Measurements from ENCODE around the gene TESMIN. TPM values are rescaled to one million over a fixed set of nuclear protein-coding genes. Genes with fewer than 3 reads are reported as not detected.

Gene TESMIN
- total RNA-seq, 1 experiment from 2014 or later = 78.8 TPM

DNA sequence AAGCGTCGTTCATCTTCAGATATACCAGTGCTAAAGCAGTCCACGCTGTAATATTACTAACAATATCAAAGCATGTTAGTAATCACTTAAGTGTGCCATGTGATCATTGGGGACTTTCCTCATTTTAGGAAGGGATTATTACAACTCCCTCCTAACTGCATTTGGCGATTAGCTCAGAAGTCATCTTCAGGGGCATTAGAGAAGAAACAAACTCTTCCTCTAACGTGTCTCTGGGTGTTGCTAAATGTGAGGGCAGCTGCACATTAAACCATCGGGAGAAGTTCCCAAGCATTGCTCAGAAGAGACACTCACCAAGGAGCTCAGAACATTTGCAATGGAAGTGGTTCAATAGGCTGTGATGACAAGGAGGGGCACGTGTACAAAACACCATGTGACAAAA lies 17.2 kb downstream of the TESMIN start (continued):
- TF ChIP-seq, protein P1, sequence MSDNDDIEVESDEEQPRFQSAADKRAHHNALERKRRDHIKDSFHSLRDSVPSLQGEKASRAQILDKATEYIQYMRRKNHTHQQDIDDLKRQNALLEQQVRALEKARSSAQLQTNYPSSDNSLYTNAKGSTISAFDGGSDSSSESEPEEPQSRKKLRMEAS (CRISPR knock-in tag; IDR thresholded peaks at IDR 0.05) = no peak
- no peak for TF ChIP-seq OVOL2 (CRISPR knock-in tag; IDR thresholded peaks at IDR 0.05; ENCODE audit: borderline replicate concordance)

DNA sequence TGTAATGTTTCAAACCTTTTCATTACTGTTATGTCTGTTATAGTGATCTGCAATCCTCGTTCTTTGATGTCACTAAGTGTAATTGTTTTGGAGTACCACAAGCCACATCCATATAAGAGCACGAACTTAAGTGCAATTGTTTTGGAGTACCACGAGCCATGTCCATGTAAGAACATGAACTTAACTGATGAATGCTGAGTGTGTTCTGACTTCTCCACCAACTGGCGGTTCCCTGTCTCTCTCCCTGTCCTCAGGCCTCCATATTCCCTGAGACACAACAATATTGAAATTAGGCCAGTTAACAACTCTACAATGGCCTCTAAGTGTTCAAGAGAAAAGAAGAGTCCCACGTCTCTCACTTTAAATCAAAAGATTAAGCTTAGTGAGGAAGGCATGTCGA lies 23.5 kb downstream of the TESMIN start:
- Mint-ChIP-seq H3K4me1 (peaks cover 14% of the 10 kb centered on the region), H3K27ac (peak overlapping the region; percentile 5; the same call in 1 of the 2 replicates), H3K36me3 (peaks cover 16% of the 10 kb centered on the region), H3K9me3 (peaks cover 7% of the 10 kb centered on the region), H3K27me3 (ENCODE audit: low read depth) (no peaks in the 10 kb centered on the region), H3K4me3 (no peak overlapping the region)
- DNase-seq (ENCODE audit: low spot score) (no peak), ATAC-seq (no peak)
- ChIA-PET POLR2A (no interaction called here), CTCF (no interaction called here)
- TF ChIP-seq NR2C2 (CRISPR knock-in tag; IDR thresholded peaks at IDR 0.05) (no peak), NFYB (CRISPR knock-in tag; conservative IDR thresholded peaks at IDR 0.05; ENCODE audit: low read depth) (no peak)

DNA sequence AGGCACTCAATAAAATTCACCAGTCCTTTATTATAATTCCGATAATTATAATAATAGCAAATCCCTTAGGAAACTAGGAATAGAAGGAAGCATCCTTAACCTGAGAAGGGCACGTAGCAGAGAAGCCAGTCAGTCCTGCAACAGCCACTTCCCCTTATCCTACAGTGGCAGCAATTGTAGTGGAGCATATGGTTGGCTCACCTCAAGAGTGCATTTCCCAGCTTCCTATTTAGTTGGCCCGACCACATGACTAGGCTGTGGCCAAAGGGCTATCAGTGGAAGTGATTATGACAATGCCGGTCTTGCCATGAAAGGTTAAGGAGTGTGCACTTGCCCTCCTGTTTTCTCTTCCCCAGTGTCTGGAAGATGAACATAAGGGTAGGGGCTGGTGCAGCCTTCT lies 27.0 kb downstream of the TESMIN start:
- no peaks in the 10 kb centered on the region; the same call in 1 of the 2 replicates for H3K27me3 Mint-ChIP-seq (ENCODE audit: low read depth)
- peaks cover 7% of the 10 kb centered on the region for H3K4me1 Mint-ChIP-seq
- H3K27ac Mint-ChIP-seq = no peak overlapping the region
- DNase-seq (ENCODE audit: low spot score) (no peak), ATAC-seq (no peak)
- ChIA-PET CTCF (interaction anchor here (1.3 kb wide), 1 partner anchor 26 kb away, joined by 3 read pairs; no protein-coding TSS in a partner anchor), POLR2A (no interaction called here)
- no peak overlapping the region for H3K4me3 Mint-ChIP-seq
- peaks cover 25% of the 10 kb centered on the region for H3K36me3 Mint-ChIP-seq
- H3K9me3 Mint-ChIP-seq = peaks cover 23% of the 10 kb centered on the region
- TF ChIP-seq, protein P2, sequence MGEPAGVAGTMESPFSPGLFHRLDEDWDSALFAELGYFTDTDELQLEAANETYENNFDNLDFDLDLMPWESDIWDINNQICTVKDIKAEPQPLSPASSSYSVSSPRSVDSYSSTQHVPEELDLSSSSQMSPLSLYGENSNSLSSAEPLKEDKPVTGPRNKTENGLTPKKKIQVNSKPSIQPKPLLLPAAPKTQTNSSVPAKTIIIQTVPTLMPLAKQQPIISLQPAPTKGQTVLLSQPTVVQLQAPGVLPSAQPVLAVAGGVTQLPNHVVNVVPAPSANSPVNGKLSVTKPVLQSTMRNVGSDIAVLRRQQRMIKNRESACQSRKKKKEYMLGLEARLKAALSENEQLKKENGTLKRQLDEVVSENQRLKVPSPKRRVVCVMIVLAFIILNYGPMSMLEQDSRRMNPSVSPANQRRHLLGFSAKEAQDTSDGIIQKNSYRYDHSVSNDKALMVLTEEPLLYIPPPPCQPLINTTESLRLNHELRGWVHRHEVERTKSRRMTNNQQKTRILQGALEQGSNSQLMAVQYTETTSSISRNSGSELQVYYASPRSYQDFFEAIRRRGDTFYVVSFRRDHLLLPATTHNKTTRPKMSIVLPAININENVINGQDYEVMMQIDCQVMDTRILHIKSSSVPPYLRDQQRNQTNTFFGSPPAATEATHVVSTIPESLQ (CRISPR knock-in tag; IDR thresholded peaks at IDR 0.05) = no peak
- TF ChIP-seq, protein P3, sequence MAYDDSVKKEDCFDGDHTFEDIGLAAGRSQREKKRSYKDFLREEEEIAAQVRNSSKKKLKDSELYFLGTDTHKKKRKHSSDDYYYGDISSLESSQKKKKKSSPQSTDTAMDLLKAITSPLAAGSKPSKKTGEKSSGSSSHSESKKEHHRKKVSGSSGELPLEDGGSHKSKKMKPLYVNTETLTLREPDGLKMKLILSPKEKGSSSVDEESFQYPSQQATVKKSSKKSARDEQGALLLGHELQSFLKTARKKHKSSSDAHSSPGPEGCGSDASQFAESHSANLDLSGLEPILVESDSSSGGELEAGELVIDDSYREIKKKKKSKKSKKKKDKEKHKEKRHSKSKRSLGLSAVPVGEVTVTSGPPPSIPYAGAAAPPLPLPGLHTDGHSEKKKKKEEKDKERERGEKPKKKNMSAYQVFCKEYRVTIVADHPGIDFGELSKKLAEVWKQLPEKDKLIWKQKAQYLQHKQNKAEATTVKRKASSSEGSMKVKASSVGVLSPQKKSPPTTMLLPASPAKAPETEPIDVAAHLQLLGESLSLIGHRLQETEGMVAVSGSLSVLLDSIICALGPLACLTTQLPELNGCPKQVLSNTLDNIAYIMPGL (CRISPR knock-in tag; IDR thresholded peaks at IDR 0.05) = no peak
- TF ChIP-seq, protein P4, sequence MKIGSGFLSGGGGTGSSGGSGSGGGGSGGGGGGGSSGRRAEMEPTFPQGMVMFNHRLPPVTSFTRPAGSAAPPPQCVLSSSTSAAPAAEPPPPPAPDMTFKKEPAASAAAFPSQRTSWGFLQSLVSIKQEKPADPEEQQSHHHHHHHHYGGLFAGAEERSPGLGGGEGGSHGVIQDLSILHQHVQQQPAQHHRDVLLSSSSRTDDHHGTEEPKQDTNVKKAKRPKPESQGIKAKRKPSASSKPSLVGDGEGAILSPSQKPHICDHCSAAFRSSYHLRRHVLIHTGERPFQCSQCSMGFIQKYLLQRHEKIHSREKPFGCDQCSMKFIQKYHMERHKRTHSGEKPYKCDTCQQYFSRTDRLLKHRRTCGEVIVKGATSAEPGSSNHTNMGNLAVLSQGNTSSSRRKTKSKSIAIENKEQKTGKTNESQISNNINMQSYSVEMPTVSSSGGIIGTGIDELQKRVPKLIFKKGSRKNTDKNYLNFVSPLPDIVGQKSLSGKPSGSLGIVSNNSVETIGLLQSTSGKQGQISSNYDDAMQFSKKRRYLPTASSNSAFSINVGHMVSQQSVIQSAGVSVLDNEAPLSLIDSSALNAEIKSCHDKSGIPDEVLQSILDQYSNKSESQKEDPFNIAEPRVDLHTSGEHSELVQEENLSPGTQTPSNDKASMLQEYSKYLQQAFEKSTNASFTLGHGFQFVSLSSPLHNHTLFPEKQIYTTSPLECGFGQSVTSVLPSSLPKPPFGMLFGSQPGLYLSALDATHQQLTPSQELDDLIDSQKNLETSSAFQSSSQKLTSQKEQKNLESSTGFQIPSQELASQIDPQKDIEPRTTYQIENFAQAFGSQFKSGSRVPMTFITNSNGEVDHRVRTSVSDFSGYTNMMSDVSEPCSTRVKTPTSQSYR (CRISPR knock-in tag; IDR thresholded peaks at IDR 0.05) = no peak
- TF ChIP-seq ZNF396 (CRISPR knock-in tag; IDR thresholded peaks at IDR 0.05; ENCODE audit: borderline replicate concordance) = no peak
- TF ChIP-seq, protein P5, sequence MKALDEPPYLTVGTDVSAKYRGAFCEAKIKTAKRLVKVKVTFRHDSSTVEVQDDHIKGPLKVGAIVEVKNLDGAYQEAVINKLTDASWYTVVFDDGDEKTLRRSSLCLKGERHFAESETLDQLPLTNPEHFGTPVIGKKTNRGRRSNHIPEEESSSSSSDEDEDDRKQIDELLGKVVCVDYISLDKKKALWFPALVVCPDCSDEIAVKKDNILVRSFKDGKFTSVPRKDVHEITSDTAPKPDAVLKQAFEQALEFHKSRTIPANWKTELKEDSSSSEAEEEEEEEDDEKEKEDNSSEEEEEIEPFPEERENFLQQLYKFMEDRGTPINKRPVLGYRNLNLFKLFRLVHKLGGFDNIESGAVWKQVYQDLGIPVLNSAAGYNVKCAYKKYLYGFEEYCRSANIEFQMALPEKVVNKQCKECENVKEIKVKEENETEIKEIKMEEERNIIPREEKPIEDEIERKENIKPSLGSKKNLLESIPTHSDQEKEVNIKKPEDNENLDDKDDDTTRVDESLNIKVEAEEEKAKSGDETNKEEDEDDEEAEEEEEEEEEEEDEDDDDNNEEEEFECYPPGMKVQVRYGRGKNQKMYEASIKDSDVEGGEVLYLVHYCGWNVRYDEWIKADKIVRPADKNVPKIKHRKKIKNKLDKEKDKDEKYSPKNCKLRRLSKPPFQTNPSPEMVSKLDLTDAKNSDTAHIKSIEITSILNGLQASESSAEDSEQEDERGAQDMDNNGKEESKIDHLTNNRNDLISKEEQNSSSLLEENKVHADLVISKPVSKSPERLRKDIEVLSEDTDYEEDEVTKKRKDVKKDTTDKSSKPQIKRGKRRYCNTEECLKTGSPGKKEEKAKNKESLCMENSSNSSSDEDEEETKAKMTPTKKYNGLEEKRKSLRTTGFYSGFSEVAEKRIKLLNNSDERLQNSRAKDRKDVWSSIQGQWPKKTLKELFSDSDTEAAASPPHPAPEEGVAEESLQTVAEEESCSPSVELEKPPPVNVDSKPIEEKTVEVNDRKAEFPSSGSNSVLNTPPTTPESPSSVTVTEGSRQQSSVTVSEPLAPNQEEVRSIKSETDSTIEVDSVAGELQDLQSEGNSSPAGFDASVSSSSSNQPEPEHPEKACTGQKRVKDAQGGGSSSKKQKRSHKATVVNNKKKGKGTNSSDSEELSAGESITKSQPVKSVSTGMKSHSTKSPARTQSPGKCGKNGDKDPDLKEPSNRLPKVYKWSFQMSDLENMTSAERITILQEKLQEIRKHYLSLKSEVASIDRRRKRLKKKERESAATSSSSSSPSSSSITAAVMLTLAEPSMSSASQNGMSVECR (CRISPR knock-in tag; IDR thresholded peaks at IDR 0.05; ENCODE audit: borderline replicate concordance) = no peak
- no peak for TF ChIP-seq TEAD4 (CRISPR knock-in tag; IDR thresholded peaks at IDR 0.05)
- no peak for TF ChIP-seq FOXP1 (CRISPR knock-in tag; IDR thresholded peaks at IDR 0.05; ENCODE audit: borderline replicate concordance)
- no peak for TF ChIP-seq TEAD1 (CRISPR knock-in tag; IDR thresholded peaks at IDR 0.05)
- TF ChIP-seq, protein P6, sequence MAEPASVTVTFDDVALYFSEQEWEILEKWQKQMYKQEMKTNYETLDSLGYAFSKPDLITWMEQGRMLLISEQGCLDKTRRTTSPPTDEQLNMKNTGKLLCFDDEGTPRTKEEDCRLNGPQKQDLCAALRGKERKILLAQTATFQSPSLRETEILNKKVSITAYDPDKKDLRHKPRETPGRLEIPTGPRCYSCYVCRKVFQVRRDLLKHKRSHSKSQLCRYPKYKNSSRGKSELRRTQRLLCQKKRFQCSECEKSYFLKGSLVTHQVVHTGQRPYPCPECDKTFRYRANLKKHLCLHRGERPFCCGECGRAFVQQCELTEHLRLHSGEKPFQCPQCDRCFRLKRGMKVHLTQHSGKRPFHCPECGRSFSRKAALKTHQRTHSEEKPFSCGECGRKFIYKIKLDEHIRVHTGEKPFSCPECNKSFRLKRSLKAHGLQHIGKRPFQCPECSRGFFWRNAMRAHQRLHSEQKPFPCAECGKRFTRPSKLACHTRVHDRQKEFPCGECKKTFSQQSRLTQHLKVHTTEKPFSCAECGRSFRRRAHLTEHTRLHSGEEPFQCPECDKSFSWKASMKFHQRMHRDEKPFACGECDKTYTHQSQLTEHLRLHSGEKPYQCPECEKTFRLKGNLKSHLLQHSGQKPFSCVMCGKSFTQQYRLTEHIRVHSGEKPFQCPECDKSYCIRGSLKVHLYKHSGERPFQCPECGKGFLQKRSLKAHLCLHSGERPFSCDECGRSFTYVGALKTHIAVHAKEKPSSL (CRISPR knock-in tag; conservative IDR thresholded peaks at IDR 0.05) = no peak
- TF ChIP-seq ATF1 (CRISPR knock-in tag; IDR thresholded peaks at IDR 0.05) = no peak
- no peak for TF ChIP-seq CBFB (CRISPR knock-in tag; IDR thresholded peaks at IDR 0.05; ENCODE audit: low read depth)
- no peak for TF ChIP-seq ZNF138 (CRISPR knock-in tag; conservative IDR thresholded peaks at IDR 0.05)
- TF ChIP-seq, protein P7, sequence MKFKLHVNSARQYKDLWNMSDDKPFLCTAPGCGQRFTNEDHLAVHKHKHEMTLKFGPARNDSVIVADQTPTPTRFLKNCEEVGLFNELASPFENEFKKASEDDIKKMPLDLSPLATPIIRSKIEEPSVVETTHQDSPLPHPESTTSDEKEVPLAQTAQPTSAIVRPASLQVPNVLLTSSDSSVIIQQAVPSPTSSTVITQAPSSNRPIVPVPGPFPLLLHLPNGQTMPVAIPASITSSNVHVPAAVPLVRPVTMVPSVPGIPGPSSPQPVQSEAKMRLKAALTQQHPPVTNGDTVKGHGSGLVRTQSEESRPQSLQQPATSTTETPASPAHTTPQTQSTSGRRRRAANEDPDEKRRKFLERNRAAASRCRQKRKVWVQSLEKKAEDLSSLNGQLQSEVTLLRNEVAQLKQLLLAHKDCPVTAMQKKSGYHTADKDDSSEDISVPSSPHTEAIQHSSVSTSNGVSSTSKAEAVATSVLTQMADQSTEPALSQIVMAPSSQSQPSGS (CRISPR knock-in tag; IDR thresholded peaks at IDR 0.05; ENCODE audit: borderline replicate concordance, low read depth) = no peak
